Suprapubic skin (tissue), 4 donors: ENCODE results near the gene S100A1. TPM values are rescaled to one million over a fixed set of nuclear protein-coding genes. Genes with fewer than 3 reads are reported as not detected.

Source experiments
- DNase-seq, 2 donors: peaks; one replicate each; pipeline ENCODE4 v3.0.0-alpha.2; 2019; ENCODE audit warnings: low spot score in 2 of 2
- H3K27ac ChIP-seq: fragments of 200-600 bp; sonication (generic); one replicate; pipeline ENCODE4 v1.5.1; 2019
- H3K27me3 ChIP-seq: fragments of 200-600 bp; sonication (generic); one replicate; pipeline ENCODE4 v1.5.1; 2019
- H3K36me3 ChIP-seq: fragments of 200-600 bp; sonication (generic); one replicate; pipeline ENCODE4 v1.5.1; 2019
- H3K4me1 ChIP-seq: fragments of 200-600 bp; sonication (generic); one replicate; pipeline ENCODE4 v1.5.1; 2019
- H3K4me3 ChIP-seq: fragments of 200-600 bp; sonication (generic); one replicate; pipeline ENCODE4 v1.5.1; 2019; ENCODE audit warnings: mild to moderate bottlenecking
- H3K9me3 ChIP-seq: fragments of 200-600 bp; sonication (generic); one replicate; pipeline ENCODE4 v1.5.1; 2019
- EP300 ChIP-seq: sonication (generic); formaldehyde crosslinking; IDR thresholded peaks from one replicate; pipeline ENCODE4 v1.6.1; 2017; ENCODE audit warnings: antibody characterized with exemption
- POLR2A ChIP-seq, 2 donors: fragments of 450-650 bp; IDR thresholded peaks; one replicate each; pipeline ENCODE4 v1.6.1; 2017; ENCODE audit warnings: antibody characterized with exemption in 2 of 2, mild to moderate bottlenecking in 2 of 2, moderate library complexity in 2 of 2
- POLR2AphosphoS5 ChIP-seq, 3 donors: sonication (generic); formaldehyde crosslinking; IDR thresholded peaks; one replicate each; pipeline ENCODE4 v1.6.1; 2017; ENCODE audit warnings: antibody characterized with exemption in 3 of 3
- WGBS: methylation state at CpG from one replicate; pipeline ENCODE4 v1.1.5; 2018; 5-methylcytosine and 5-hydroxymethylcytosine counted together
- total RNA-seq, 4 donors: library from RNA; depleted of rRNA; stranded (reverse); fragments of >200 nt; gene quantifications; one replicate each; pipeline ENCODE4 v1.1.0, GENCODE V29; 2016
- TF ChIP-seq, protein P1 (sequence below), 2 donors: fragments of 200-600 bp in 1 of 2; fragments of 450-650 bp in 1 of 2; sonication (generic) in 1 of 2; IDR thresholded peaks; one replicate each; pipeline ENCODE4 v1.5.1; 2016 to 2019; ENCODE audit warnings: antibody characterized with exemption in 2 of 2, mild to moderate bottlenecking in 1 of 2, moderate library complexity in 1 of 2

S100A1 gene
- total RNA-seq, 4 donors from 2014 or later: 17.9 to 33.2 (median 21.1) TPM

DNA sequence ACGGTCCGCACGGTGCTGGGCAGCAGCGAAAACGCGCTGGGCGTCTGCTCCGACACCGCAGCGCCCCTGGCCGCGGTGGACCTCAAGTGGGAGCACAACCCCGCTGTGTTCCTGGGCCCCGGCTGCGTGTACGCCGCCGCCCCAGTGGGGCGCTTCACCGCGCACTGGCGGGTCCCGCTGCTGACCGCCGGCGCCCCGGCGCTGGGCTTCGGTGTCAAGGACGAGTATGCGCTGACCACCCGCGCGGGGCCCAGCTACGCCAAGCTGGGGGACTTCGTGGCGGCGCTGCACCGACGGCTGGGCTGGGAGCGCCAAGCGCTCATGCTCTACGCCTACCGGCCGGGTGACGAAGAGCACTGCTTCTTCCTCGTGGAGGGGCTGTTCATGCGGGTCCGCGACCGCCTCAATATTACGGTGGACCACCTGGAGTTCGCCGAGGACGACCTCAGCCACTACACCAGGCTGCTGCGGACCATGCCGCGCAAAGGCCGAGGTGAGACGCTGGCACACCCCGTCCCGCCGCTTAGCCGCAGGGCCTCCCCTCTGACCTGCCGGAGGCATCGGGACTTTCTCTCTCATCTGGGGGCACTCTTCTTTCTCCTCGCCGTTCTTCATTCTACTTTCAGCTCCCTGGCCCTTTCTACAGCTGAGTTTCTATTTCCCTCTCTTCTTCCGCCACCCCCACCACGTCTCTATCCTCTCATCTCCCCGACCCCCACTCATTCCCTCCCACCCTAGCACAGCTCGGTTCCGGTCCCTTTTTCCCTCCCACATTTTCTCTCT is 51.3 kb downstream of the S100A1 start:
- H3K9me3 ChIP-seq: no peaks in the 10 kb centered on the region
- H3K27me3 ChIP-seq: peaks cover 13% of the 10 kb centered on the region
- no peak for DNase-seq
- 11% methylated on average over 26 of the region's 73 CpGs for WGBS
- H3K36me3 ChIP-seq: peaks cover 5% of the 10 kb centered on the region
- H3K27ac ChIP-seq: peak overlapping the region; percentile 34
- H3K4me3 ChIP-seq: peak overlapping the region; percentile 50
- no peak for TF ChIP-seq POLR2AphosphoS5 (IDR thresholded peaks at IDR 0.05)
- TF ChIP-seq, protein P1, sequence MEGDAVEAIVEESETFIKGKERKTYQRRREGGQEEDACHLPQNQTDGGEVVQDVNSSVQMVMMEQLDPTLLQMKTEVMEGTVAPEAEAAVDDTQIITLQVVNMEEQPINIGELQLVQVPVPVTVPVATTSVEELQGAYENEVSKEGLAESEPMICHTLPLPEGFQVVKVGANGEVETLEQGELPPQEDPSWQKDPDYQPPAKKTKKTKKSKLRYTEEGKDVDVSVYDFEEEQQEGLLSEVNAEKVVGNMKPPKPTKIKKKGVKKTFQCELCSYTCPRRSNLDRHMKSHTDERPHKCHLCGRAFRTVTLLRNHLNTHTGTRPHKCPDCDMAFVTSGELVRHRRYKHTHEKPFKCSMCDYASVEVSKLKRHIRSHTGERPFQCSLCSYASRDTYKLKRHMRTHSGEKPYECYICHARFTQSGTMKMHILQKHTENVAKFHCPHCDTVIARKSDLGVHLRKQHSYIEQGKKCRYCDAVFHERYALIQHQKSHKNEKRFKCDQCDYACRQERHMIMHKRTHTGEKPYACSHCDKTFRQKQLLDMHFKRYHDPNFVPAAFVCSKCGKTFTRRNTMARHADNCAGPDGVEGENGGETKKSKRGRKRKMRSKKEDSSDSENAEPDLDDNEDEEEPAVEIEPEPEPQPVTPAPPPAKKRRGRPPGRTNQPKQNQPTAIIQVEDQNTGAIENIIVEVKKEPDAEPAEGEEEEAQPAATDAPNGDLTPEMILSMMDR (IDR thresholded peaks at IDR 0.05): peak; percentile 7 to 9
- peaks cover 26% of the 10 kb centered on the region for H3K4me1 ChIP-seq

DNA sequence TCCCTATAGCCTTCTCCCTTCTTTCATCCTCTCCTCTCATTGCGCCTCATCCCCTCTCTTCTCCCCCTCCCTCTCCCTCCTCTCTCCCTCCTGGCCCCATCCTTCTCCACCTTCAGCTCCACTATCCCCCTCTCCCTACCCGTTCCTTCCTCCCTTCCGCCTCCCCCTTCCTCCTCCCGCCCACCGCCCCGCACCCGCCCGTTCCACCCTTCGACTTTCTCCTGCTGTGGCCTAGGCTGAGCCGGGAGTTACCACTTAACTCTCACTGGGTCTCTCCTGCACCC is 51.8 kb downstream of the S100A1 start:
- no peak for DNase-seq
- H3K36me3 ChIP-seq: peaks cover 5% of the 10 kb centered on the region
- H3K4me1 ChIP-seq: peaks cover 26% of the 10 kb centered on the region
- H3K27me3 ChIP-seq: peaks cover 13% of the 10 kb centered on the region
- 30% methylated on average over 10 of the region's 10 CpGs for WGBS
- H3K9me3 ChIP-seq: no peaks in the 10 kb centered on the region
- TF ChIP-seq POLR2A (IDR thresholded peaks at IDR 0.05): no peak
- TF ChIP-seq, protein P1 (IDR thresholded peaks at IDR 0.05): no peak
- TF ChIP-seq EP300: no peak
- no peak for TF ChIP-seq POLR2AphosphoS5 (IDR thresholded peaks at IDR 0.05)
- H3K4me3 ChIP-seq: peak overlapping the region; percentile 50
- H3K27ac ChIP-seq: no peak overlapping the region

Other genes with a start within 250 kb of the S100A1 start
- gene S100A8, start 237.4 kb upstream of the S100A1 start, total RNA-seq: 10 to 100 TPM in 3 of 4 donors, 1 to 10 TPM in 1; 5.7 to 38.4 (median 19.5) TPM
- under 1 TPM in 1 of 4 donors, not detected in 3; 0.10 TPM for gene S100A7A, start 211.9 kb upstream of the S100A1 start, total RNA-seq
- 100 to 1,000 TPM in 1 of 4 donors, 10 to 100 TPM in 2, 1 to 10 TPM in 1; 5.1 to 107 (median 20.2) TPM for gene S100A7, start 167.8 kb upstream of the S100A1 start, total RNA-seq
- gene S100A6, start 92.4 kb upstream of the S100A1 start, total RNA-seq: 100 to 1,000 TPM; 135 to 264 (median 241) TPM
- gene S100A5, start 87.5 kb upstream of the S100A1 start, total RNA-seq: not detected
- 100 to 1,000 TPM in 3 of 4 donors, 10 to 100 TPM in 1; 89.3 to 229 (median 175) TPM for gene S100A4, start 82.6 kb upstream of the S100A1 start, total RNA-seq
- gene S100A3, start 79.2 kb upstream of the S100A1 start, total RNA-seq: 100 to 1,000 TPM in 1 of 4 donors, 10 to 100 TPM in 2, not detected in 1; 42.6 to 342 (median 88.0) TPM
- 100 to 1,000 TPM; 127 to 519 (median 267) TPM for gene S100A2, start 62.6 kb upstream of the S100A1 start, total RNA-seq
- gene S100A16, start 15.3 kb upstream of the S100A1 start, total RNA-seq: 100 to 1,000 TPM; 133 to 668 (median 414) TPM
- gene S100A14, start 12.1 kb upstream of the S100A1 start, total RNA-seq: 100 to 1,000 TPM; 252 to 555 (median 445) TPM
- 10 to 100 TPM; 28.0 to 55.4 (median 43.1) TPM for gene S100A13, start 929 bp upstream of the S100A1 start, total RNA-seq
- 10 to 100 TPM; 56.8 to 78.1 (median 58.2) TPM for gene CHTOP, start 5.6 kb downstream of the S100A1 start, total RNA-seq
- 10 to 100 TPM; 33.6 to 41.1 (median 35.6) TPM for gene SNAPIN, start 30.3 kb downstream of the S100A1 start, total RNA-seq
- gene ILF2, start 42.6 kb downstream of the S100A1 start, total RNA-seq: 100 to 1,000 TPM in 3 of 4 donors, 10 to 100 TPM in 1; 68.2 to 149 (median 127) TPM
- gene NPR1, start 50.3 kb downstream of the S100A1 start, total RNA-seq: 10 to 100 TPM in 1 of 4 donors, 1 to 10 TPM in 3; 4.7 to 19.2 (median 6.9) TPM
- gene INTS3, start 99.6 kb downstream of the S100A1 start, total RNA-seq: 10 to 100 TPM; 38.3 to 75.4 (median 43.9) TPM
- 10 to 100 TPM; 18.3 to 72.3 (median 39.6) TPM for gene SLC27A3, start 147.0 kb downstream of the S100A1 start, total RNA-seq